OCI-LY1 (cell line): ENCODE results near the gene MYZAP.

Experiments used
- H2AFZ ChIP-seq: fragments of 200-600 bp; sonication (generic), shearing (Covaris generic); 2 replicates; pipeline ENCODE4 v1.6.0; 2014; ENCODE audit warnings: antibody characterized with exemption, mild to moderate bottlenecking, low read length
- H3F3A ChIP-seq: fragments of 200-600 bp; sonication (generic), shearing (Covaris generic); 2 replicates; pipeline ENCODE4 v1.6.0; 2014; ENCODE audit warnings: mild to moderate bottlenecking, antibody characterized with exemption, low read length, moderate library complexity; ENCODE audit not compliant: insufficient read depth
- H3K27ac ChIP-seq: fragments of 200-600 bp; sonication (generic); 2 replicates; pipeline ENCODE4 v1.5.1; 2014; ENCODE audit warnings: low read length, mixed run types, mild to moderate bottlenecking, low read depth; ENCODE audit not compliant: poor library complexity, severe bottlenecking
- H3K27me3 ChIP-seq: fragments of 200-600 bp; sonication (generic); 2 replicates; pipeline ENCODE4 v1.6.0; 2014; ENCODE audit warnings: antibody characterized with exemption, mild to moderate bottlenecking, low read length, moderate library complexity; ENCODE audit not compliant: insufficient read depth
- H3K36me3 ChIP-seq: fragments of 200-600 bp; sonication (generic); 2 replicates; pipeline ENCODE4 v1.6.1; 2014; ENCODE audit warnings: mild to moderate bottlenecking, antibody characterized with exemption, low read length, moderate library complexity, mixed read lengths; ENCODE audit not compliant: insufficient read depth
- H3K4me1 ChIP-seq: fragments of 200-600 bp; sonication (generic); 2 replicates; pipeline ENCODE4 v1.5.1; 2014; ENCODE audit warnings: mild to moderate bottlenecking, low read length, moderate library complexity; ENCODE audit not compliant: insufficient read depth, severe bottlenecking
- H3K4me2 ChIP-seq: fragments of 200-600 bp; sonication (generic), shearing (Covaris generic); 2 replicates; pipeline ENCODE4 v1.6.1; 2014; ENCODE audit warnings: low read length
- H3K4me3 ChIP-seq: fragments of 200-600 bp; sonication (generic); 2 replicates; pipeline ENCODE4 v1.5.1; 2014; ENCODE audit warnings: low read length, low read depth, mild to moderate bottlenecking, mixed read lengths; ENCODE audit not compliant: poor library complexity, severe bottlenecking
- H3K79me2 ChIP-seq: fragments of 200-600 bp; shearing (Covaris generic); 2 replicates; pipeline ENCODE4 v1.6.1; 2016; ENCODE audit warnings: mixed run types, low read length, mixed read lengths; ENCODE audit not compliant: insufficient read depth
- H3K9ac ChIP-seq: fragments of 200-600 bp; sonication (generic), shearing (Covaris generic); 2 replicates; pipeline ENCODE4 v1.6.1; 2014; ENCODE audit warnings: mild to moderate bottlenecking, low read length, mixed read lengths
- H3K9me2 ChIP-seq: fragments of 200-600 bp; sonication (generic), shearing (Covaris generic); 2 replicates; pipeline ENCODE4 v1.6.1; 2014; ENCODE audit warnings: low read depth, mild to moderate bottlenecking, low read length, mixed read lengths
- H3K9me3 ChIP-seq: fragments of 200-600 bp; shearing (Covaris generic); 2 replicates; pipeline ENCODE4 v1.6.1; 2014; ENCODE audit warnings: low read length, mixed read lengths
- H4K20me1 ChIP-seq: fragments of 200-600 bp; sonication (generic), shearing (Covaris generic); 2 replicates; pipeline ENCODE4 v1.6.0; 2016; ENCODE audit warnings: mild to moderate bottlenecking, low read length; ENCODE audit not compliant: insufficient read depth
- EZH2 ChIP-seq: fragments of 200-600 bp; sonication (generic), shearing (Covaris generic); IDR thresholded peaks from 2 replicates; pipeline ENCODE4 v1.8.0; 2017; ENCODE audit warnings: borderline replicate concordance, mixed run types, mild to moderate bottlenecking, antibody characterized with exemption, low read length, moderate library complexity, mixed read lengths
- TF ChIP-seq, protein P1 (sequence below): fragments of 200-600 bp; sonication (generic), shearing (Covaris generic); IDR thresholded peaks from 2 replicates; pipeline ENCODE4 v1.5.1; 2017; ENCODE audit warnings: mild to moderate bottlenecking, antibody characterized with exemption, low read length, moderate library complexity, mixed read lengths

The MYZAP gene

DNA sequence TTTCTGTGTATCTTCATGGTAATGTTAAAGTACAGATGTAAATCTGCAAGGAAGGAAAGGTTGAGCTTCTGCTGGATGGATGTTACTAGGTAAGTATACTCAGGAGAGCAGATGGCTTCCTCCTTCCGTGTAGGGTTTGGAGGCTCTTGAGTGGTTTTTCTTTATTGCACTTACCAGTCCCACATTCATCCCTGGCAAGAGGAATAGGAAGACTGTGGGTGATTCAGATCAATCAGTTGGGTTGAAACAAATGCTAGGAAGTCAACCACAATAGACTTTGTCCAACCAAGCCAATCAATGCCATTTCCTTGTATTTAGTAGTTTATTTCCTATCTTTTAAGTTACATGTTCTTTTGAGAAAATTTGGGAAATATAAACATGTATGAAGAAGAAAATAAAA is 26.6 kb downstream of the MYZAP start:
- Histone ChIP-seq H3F3A (no peaks in the 10 kb centered on the region), H3K4me1 (no peaks in the 10 kb centered on the region), H3K27me3 (no peaks in the 10 kb centered on the region), H3K27ac (no peak overlapping the region), H3K9me2 (no peaks in the 10 kb centered on the region), H4K20me1 (no peaks in the 10 kb centered on the region), H3K9ac (no peak overlapping the region), H3K79me2 (no peaks in the 10 kb centered on the region), H3K36me3 (no peaks in the 10 kb centered on the region), H3K4me3 (no peak overlapping the region), H3K9me3 (no peaks in the 10 kb centered on the region), H3K4me2 (no peak overlapping the region), H2AFZ (no peak overlapping the region)
- no peak for TF ChIP-seq EZH2
- TF ChIP-seq, protein P1, sequence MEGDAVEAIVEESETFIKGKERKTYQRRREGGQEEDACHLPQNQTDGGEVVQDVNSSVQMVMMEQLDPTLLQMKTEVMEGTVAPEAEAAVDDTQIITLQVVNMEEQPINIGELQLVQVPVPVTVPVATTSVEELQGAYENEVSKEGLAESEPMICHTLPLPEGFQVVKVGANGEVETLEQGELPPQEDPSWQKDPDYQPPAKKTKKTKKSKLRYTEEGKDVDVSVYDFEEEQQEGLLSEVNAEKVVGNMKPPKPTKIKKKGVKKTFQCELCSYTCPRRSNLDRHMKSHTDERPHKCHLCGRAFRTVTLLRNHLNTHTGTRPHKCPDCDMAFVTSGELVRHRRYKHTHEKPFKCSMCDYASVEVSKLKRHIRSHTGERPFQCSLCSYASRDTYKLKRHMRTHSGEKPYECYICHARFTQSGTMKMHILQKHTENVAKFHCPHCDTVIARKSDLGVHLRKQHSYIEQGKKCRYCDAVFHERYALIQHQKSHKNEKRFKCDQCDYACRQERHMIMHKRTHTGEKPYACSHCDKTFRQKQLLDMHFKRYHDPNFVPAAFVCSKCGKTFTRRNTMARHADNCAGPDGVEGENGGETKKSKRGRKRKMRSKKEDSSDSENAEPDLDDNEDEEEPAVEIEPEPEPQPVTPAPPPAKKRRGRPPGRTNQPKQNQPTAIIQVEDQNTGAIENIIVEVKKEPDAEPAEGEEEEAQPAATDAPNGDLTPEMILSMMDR, result no peak

DNA sequence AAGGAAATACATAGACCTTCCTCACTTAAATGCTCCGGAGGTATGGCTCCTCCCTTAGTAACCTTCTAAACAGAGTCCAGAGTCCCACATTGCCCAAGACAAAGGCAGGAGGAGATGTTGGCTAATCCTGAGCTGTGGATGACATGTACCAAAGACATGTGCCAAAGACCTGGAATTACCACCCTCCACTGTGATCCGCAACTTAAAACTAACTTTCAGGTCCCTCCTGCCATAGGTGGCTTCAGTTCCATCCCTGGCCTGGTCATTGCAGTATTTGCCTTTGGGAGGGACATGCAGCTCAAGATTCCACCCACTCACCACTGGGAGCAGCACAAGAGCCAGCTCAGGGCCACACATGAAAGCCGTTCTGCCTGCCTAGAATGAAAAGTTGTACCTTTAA is 28.0 kb downstream of the MYZAP start:
- Histone ChIP-seq H3K4me1 (no peaks in the 10 kb centered on the region), H3K4me2 (no peak overlapping the region), H3K9me3 (no peaks in the 10 kb centered on the region), H3K4me3 (no peak overlapping the region), H3K36me3 (no peaks in the 10 kb centered on the region), H3K27me3 (no peaks in the 10 kb centered on the region), H3F3A (no peaks in the 10 kb centered on the region), H3K79me2 (no peaks in the 10 kb centered on the region), H3K9ac (no peak overlapping the region), H3K9me2 (no peaks in the 10 kb centered on the region), H3K27ac (no peak overlapping the region), H2AFZ (no peak overlapping the region), H4K20me1 (no peaks in the 10 kb centered on the region)
- TF ChIP-seq, protein P1, result no peak
- TF ChIP-seq EZH2, result no peak

DNA sequence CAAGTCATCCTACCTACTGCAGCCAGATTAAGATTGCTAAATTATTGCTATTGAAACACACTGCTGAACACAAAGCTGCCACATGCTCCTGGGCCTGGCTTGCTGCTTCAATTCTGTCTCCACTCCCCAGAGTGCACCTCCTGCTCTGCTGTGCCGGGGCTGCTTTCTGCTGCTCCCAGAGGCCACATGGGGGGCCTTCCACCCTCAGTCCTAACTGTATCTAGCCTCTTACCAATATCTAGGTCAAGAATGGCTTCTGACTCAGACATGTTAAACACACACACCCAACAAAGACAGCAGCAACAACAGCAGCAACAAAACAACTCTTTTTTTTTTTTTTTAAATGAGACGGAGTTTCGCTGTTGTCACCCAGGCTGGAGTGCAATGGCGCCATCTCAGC is 33.0 kb downstream of the MYZAP start:
- Histone ChIP-seq H2AFZ (no peak overlapping the region), H3K36me3 (no peaks in the 10 kb centered on the region), H3K9me2 (no peaks in the 10 kb centered on the region), H3K4me2 (no peak overlapping the region), H3K4me1 (no peaks in the 10 kb centered on the region), H4K20me1 (no peaks in the 10 kb centered on the region), H3K27ac (no peak overlapping the region), H3F3A (no peaks in the 10 kb centered on the region), H3K27me3 (no peaks in the 10 kb centered on the region; the same call in 1 of the 2 replicates), H3K9ac (no peak overlapping the region), H3K9me3 (no peaks in the 10 kb centered on the region), H3K79me2 (no peaks in the 10 kb centered on the region), H3K4me3 (no peak overlapping the region)
- no peak for TF ChIP-seq EZH2
- TF ChIP-seq, protein P1, result no peak
